Brain microvascular endothelial cell (primary cell): ENCODE results near the gene NTM.

Source experiments
- DNase-seq: peaks from one replicate; pipeline ENCODE4 v3.0.0-alpha.2; 2020
- H3K27ac ChIP-seq: fragments of 250-450 bp; sonication (Bioruptor Pico); 2 replicates; pipeline ENCODE4 v1.5.1; 2020; ENCODE audit warnings: mild to moderate bottlenecking, moderate library complexity
- H3K27me3 ChIP-seq: fragments of 250-450 bp; sonication (Bioruptor Pico); replicated peaks from 2 replicates; pipeline ENCODE4 v1.5.1; 2020; ENCODE audit warnings: mild to moderate bottlenecking
- H3K36me3 ChIP-seq: fragments of 250-450 bp; sonication (Bioruptor Pico); replicated peaks from 2 replicates; pipeline ENCODE4 v1.5.1; 2020; ENCODE audit warnings: mild to moderate bottlenecking
- H3K4me3 ChIP-seq: 2 replicates; pipeline ENCODE4 v1.5.1; 2011; ENCODE audit warnings: low read depth, mild to moderate bottlenecking, control low read depth, low read length, moderate library complexity
- CTCF ChIP-seq: IDR thresholded peaks from 2 replicates; pipeline ENCODE4 v1.5.1; 2011; ENCODE audit warnings: low read depth, mild to moderate bottlenecking, moderate library complexity, low read length, control low read depth, inconsistent platforms; ENCODE audit errors: missing control alignments
- in situ Hi-C: cut with HindIII; loops from 2 replicates; pipeline ENCODE4 v1.10.0; 2017; ENCODE audit warnings: low sequenced_read_pairs, low pct_ligation_motif_present

Gene NTM

GRCh38 chr11:131370901-131371790 is 731 bp downstream of the NTM start:
- no peak for TF ChIP-seq CTCF
- H3K36me3 ChIP-seq, result no peaks in the 10 kb centered on the region
- no peak for DNase-seq
- H3K27me3 ChIP-seq, result peaks cover 9% of the 10 kb centered on the region
- no peak overlapping the region for H3K27ac ChIP-seq
- in situ Hi-C loops, result no loop called here
- H3K4me3 ChIP-seq, result no peak overlapping the region

GRCh38 chr11:131371791-131372104 is 1.3 kb downstream of the NTM start:
- no peak for TF ChIP-seq CTCF
- no peak for DNase-seq
- no peaks in the 10 kb centered on the region for H3K36me3 ChIP-seq
- H3K4me3 ChIP-seq, result no peak overlapping the region
- H3K27ac ChIP-seq, result no peak overlapping the region
- peaks cover 9% of the 10 kb centered on the region for H3K27me3 ChIP-seq
- in situ Hi-C loops, result no loop called here

- H3K27me3 ChIP-seq, result peaks cover 9% of the 10 kb centered on the region
- in situ Hi-C loops, result no loop called here
Measured at GRCh38 chr11:131372234-131372962, 2.0 kb downstream of the NTM start.

GRCh38 chr11:131373095-131373725 is 2.8 kb downstream of the NTM start:
- Histone ChIP-seq H3K27ac (no peak overlapping the region), H3K27me3 (peaks cover 9% of the 10 kb centered on the region), H3K36me3 (no peaks in the 10 kb centered on the region), H3K4me3 (no peak overlapping the region)
- no peak for TF ChIP-seq CTCF
- no peak for DNase-seq
- in situ Hi-C loops, result no loop called here

More at GRCh38 chr11:131372234-131372962, 2.0 kb downstream of the NTM start:
- Histone ChIP-seq H3K4me3 (no peak overlapping the region), H3K36me3 (no peaks in the 10 kb centered on the region), H3K27ac (no peak overlapping the region)
- no peak for TF ChIP-seq CTCF
- no peak for DNase-seq

GRCh38 chr11:131373756-131374155 is 3.3 kb downstream of the NTM start:
- TF ChIP-seq CTCF, result no peak
- no peak for DNase-seq
- Histone ChIP-seq H3K27me3 (peaks cover 9% of the 10 kb centered on the region), H3K27ac (no peak overlapping the region), H3K36me3 (no peaks in the 10 kb centered on the region), H3K4me3 (no peak overlapping the region)
- in situ Hi-C loops, result no loop called here
